IMR-90 (cell line): ENCODE results near the gene SPEG. TPM values are rescaled to one million over a fixed set of nuclear protein-coding genes. Genes with fewer than 3 reads are reported as not detected.
A peak's percentile ranks its signal among the peaks of the same experiment; 100 is the strongest.

Source experiments
- ATAC-seq: fragments of 200-7000 bp; cut with Tn5 transposase; 2 replicates; pipeline ENCODE4 v1.9.1; 2020; ENCODE audit warnings: low read depth, mild to moderate bottlenecking, moderate library complexity
- BruUV-seq: library from RNA; stranded (reverse); fragments of 400-500 nt; replicated peaks from 2 replicates; lab custom pipeline; 2021; lab: Mats Ljungman, UMichigan
- CTCF ChIA-PET: fragments of 300-600 bp; formaldehyde crosslinking; extraction: SDS; loops from one replicate; lab custom pipeline; 2021; ENCODE audit warnings: antibody characterized with exemption; lab: Yijun Ruan, JAX
- POLR2A ChIA-PET: fragments of 300-600 bp; sonication (Branson Sonifier 250); formaldehyde crosslinking; loops from one replicate; lab custom pipeline; 2022; ENCODE audit warnings: antibody characterized with exemption; ENCODE audit not compliant: unreplicated experiment; lab: Charles Lee
- DNase-seq: peaks from one replicate; pipeline ENCODE4 v3.0.0; 2013
- H2AFZ ChIP-seq: replicated peaks from 2 replicates; pipeline ENCODE3; 2013; ENCODE audit warnings: low read length, mild to moderate bottlenecking; ENCODE audit not compliant: poor library complexity
- H2AK5ac ChIP-seq: 2 replicates; pipeline ENCODE4 v1.6.1; 2013; ENCODE audit warnings: low read depth, low read length, inconsistent platforms
- H2AK9ac ChIP-seq: replicated peaks from 2 replicates; pipeline ENCODE3; 2013; ENCODE audit warnings: mild to moderate bottlenecking, low read depth, low read length, moderate library complexity; ENCODE audit not compliant: poor library complexity
- H2BK120ac ChIP-seq: 2 replicates; pipeline ENCODE4 v1.6.1; 2013; ENCODE audit warnings: low read depth, low read length, inconsistent platforms
- H2BK15ac ChIP-seq: 3 replicates; pipeline ENCODE4 v1.6.1; 2013; ENCODE audit warnings: low read depth, low read length, inconsistent platforms
- H2BK20ac ChIP-seq: 2 replicates; pipeline ENCODE4 v1.6.1; 2013; ENCODE audit warnings: low read depth, mild to moderate bottlenecking, inconsistent platforms, low read length, moderate library complexity
- H2BK5ac ChIP-seq: 2 replicates; pipeline ENCODE4 v1.6.1; 2013; ENCODE audit warnings: mild to moderate bottlenecking, low read depth, low read length, inconsistent platforms; ENCODE audit not compliant: poor library complexity, severe bottlenecking
- H3K14ac ChIP-seq: replicated peaks from 2 replicates; pipeline ENCODE4 v1.6.1; 2013; ENCODE audit warnings: low read depth, low read length, inconsistent platforms
- H3K18ac ChIP-seq: 2 replicates; pipeline ENCODE4 v1.6.1; 2013; ENCODE audit warnings: low read depth, low read length, control low read depth
- H3K23ac ChIP-seq: 2 replicates; pipeline ENCODE4 v1.6.1; 2013; ENCODE audit warnings: low read depth, low read length, inconsistent platforms
- H3K27ac ChIP-seq: 2 replicates; pipeline ENCODE4 v1.5.1; 2013; ENCODE audit warnings: mild to moderate bottlenecking, control low read depth, low read length; ENCODE audit not compliant: insufficient read depth
- H3K27me3 ChIP-seq: 2 replicates; pipeline ENCODE4 v1.6.1; 2013; ENCODE audit warnings: low read length; ENCODE audit not compliant: control insufficient read depth, insufficient read depth
- H3K36me3 ChIP-seq: 2 replicates; pipeline ENCODE4 v1.6.1; 2013; ENCODE audit warnings: low read length, mixed read lengths; ENCODE audit not compliant: control insufficient read depth, insufficient read depth
- H3K4ac ChIP-seq: 2 replicates; pipeline ENCODE4 v1.6.1; 2013; ENCODE audit warnings: low read depth, low read length, inconsistent platforms
- H3K4me1 ChIP-seq: 2 replicates; pipeline ENCODE4 v1.6.1; 2013; ENCODE audit warnings: low read length, mixed read lengths; ENCODE audit not compliant: control insufficient read depth, insufficient read depth
- H3K4me2 ChIP-seq: 2 replicates; pipeline ENCODE4 v1.6.1; 2013; ENCODE audit warnings: low read depth, mild to moderate bottlenecking, control low read depth, low read length, moderate library complexity
- H3K4me3 ChIP-seq: 2 replicates; pipeline ENCODE4 v1.5.1; 2013; ENCODE audit warnings: low read depth, mild to moderate bottlenecking, control low read depth, low read length, moderate library complexity; ENCODE audit not compliant: insufficient read depth
- H3K56ac ChIP-seq: 2 replicates; pipeline ENCODE4 v1.6.1; 2013; ENCODE audit warnings: low read length, inconsistent platforms; ENCODE audit not compliant: insufficient read depth; ENCODE audit errors: extremely low read depth
- H3K79me1 ChIP-seq, 2 experiments: 2 replicates each; pipeline ENCODE4 v1.6.1; 2013; ENCODE audit warnings: low read length in 2 of 2, inconsistent platforms in 1 of 2, low read depth in 1 of 2
- H3K9ac ChIP-seq: 2 replicates; pipeline ENCODE4 v1.6.1; 2013; ENCODE audit warnings: low read depth, low read length, control low read depth
- H3K9me1 ChIP-seq: 2 replicates; pipeline ENCODE4 v1.6.1; 2013; ENCODE audit warnings: low read length, inconsistent platforms; ENCODE audit not compliant: insufficient read depth
- H3K9me3 ChIP-seq: 2 replicates; pipeline ENCODE4 v1.6.1; 2013; ENCODE audit warnings: low read length; ENCODE audit not compliant: control insufficient read depth, insufficient read depth
- H4K20me1 ChIP-seq: 2 replicates; pipeline ENCODE4 v1.6.1; 2013; ENCODE audit warnings: low read length, inconsistent platforms; ENCODE audit not compliant: insufficient read depth
- H4K5ac ChIP-seq: 2 replicates; pipeline ENCODE4 v1.6.1; 2013; ENCODE audit warnings: mild to moderate bottlenecking, low read depth, low read length, control low read depth
- H4K8ac ChIP-seq, 2 experiments: 2 replicates each; pipeline ENCODE4 v1.6.1; 2013; ENCODE audit warnings: low read depth in 2 of 2, low read length in 2 of 2, control low read depth in 1 of 2, inconsistent platforms in 1 of 2
- H4K91ac ChIP-seq: 2 replicates; pipeline ENCODE4 v1.6.1; 2013; ENCODE audit warnings: low read depth, low read length, inconsistent platforms; ENCODE audit not compliant: insufficient read depth
- BHLHE40 ChIP-seq: fragments of 150-350 bp; IDR thresholded peaks from 2 replicates; pipeline ENCODE4 v1.6.1; 2016; ENCODE audit warnings: mild to moderate bottlenecking, low read depth, low read length
- CEBPB ChIP-seq: IDR thresholded peaks from 2 replicates; pipeline ENCODE4 v1.6.1; 2012; ENCODE audit warnings: low read depth, low read length, improper control_type of control experiment
- CHD1 ChIP-seq: IDR thresholded peaks from 2 replicates; pipeline ENCODE4 v1.6.1; 2012; ENCODE audit warnings: low read depth, low read length, improper control_type of control experiment
- CTCF ChIP-seq: conservative IDR thresholded peaks from 2 replicates; pipeline ENCODE4 v1.5.1; 2012; ENCODE audit warnings: mild to moderate bottlenecking, low read depth, low read length, improper control_type of control experiment
- FOS ChIP-seq: fragments of 150-350 bp; IDR thresholded peaks from 2 replicates; pipeline ENCODE4 v1.6.1; 2016; ENCODE audit warnings: low read depth, low read length
- MAFK ChIP-seq: IDR thresholded peaks from 2 replicates; pipeline ENCODE4 v1.6.1; 2012; ENCODE audit warnings: low read depth, low read length, improper control_type of control experiment
- MAZ ChIP-seq: IDR thresholded peaks from 2 replicates; pipeline ENCODE4 v1.6.1; 2012; ENCODE audit warnings: low read depth, mild to moderate bottlenecking, low read length, improper control_type of control experiment, moderate library complexity, borderline replicate concordance
- MXI1 ChIP-seq: IDR thresholded peaks from 2 replicates; pipeline ENCODE4 v1.6.1; 2012; ENCODE audit warnings: low read depth, mild to moderate bottlenecking, low read length, moderate library complexity, borderline replicate concordance
- NFE2L2 ChIP-seq: fragments of 150-350 bp; IDR thresholded peaks from 2 replicates; pipeline ENCODE4 v1.6.1; 2016; ENCODE audit warnings: low read depth, mild to moderate bottlenecking, low read length
- POLR2A ChIP-seq: IDR thresholded peaks from 2 replicates; pipeline ENCODE4 v1.6.1; 2012; ENCODE audit warnings: mild to moderate bottlenecking, low read depth, low read length
- RAD21 ChIP-seq: IDR thresholded peaks from 2 replicates; pipeline ENCODE4 v1.6.1; 2012; ENCODE audit warnings: low read length, improper control_type of control experiment
- RCOR1 ChIP-seq: IDR thresholded peaks from 2 replicates; pipeline ENCODE4 v1.6.1; 2012; ENCODE audit warnings: mild to moderate bottlenecking, low read length, improper control_type of control experiment; ENCODE audit not compliant: insufficient replicate concordance
- RFX5 ChIP-seq: IDR thresholded peaks from 2 replicates; pipeline ENCODE4 v1.8.0; 2012; ENCODE audit warnings: low read depth, mild to moderate bottlenecking, low read length, moderate library complexity
- SMC3 ChIP-seq: fragments of 150-350 bp; IDR thresholded peaks from 2 replicates; pipeline ENCODE4 v1.6.1; 2016; ENCODE audit warnings: low read depth, mild to moderate bottlenecking, antibody characterized with exemption, low read length, moderate library complexity
- USF2 ChIP-seq: fragments of 150-350 bp; IDR thresholded peaks from 2 replicates; pipeline ENCODE4 v1.6.1; 2017; ENCODE audit warnings: mild to moderate bottlenecking, antibody characterized with exemption, low read length, low read depth
- WGBS, 2 experiments: methylation state at CpG; one replicate each; pipeline versions ENCODE4 v1.1.5 to v1.1.7; 2013; ENCODE audit warnings: missing lambda C conversion rate in 2 of 2; ENCODE audit not compliant: insufficient read length in 1 of 2; ENCODE audit errors: extremely low coverage in 2 of 2; 5-methylcytosine and 5-hydroxymethylcytosine counted together
- dilution Hi-C: fragments of 300-500 bp; cut with HindIII; formaldehyde crosslinking; loops from one replicate; pipeline ENCODE4 v1.14.3; 2018; ENCODE audit warnings: low sequenced_read_pairs; ENCODE audit not compliant: unreplicated experiment
- in situ Hi-C: fragments of 300-500 bp; cut with MboI; formaldehyde crosslinking; loops from 3 replicates; pipeline ENCODE4 v1.14.3; 2019; ENCODE audit warnings: low sequenced_read_pairs, inconsistent platforms, mixed read lengths
- intact Hi-C: fragments of 100-400 bp; cut with micrococcal nuclease; formaldehyde crosslinking; loops from 2 replicates; pipeline ENCODE4 v1.10.0; 2022
- polyA plus RNA-seq, 3 experiments: library from polyadenylated mRNA; depleted of rRNA; stranded (reverse); fragments of >200 nt; gene quantifications; 2 replicates each; pipeline ENCODE4 v1.2.3, GENCODE V29; 2012; ENCODE audit warnings: low replicate concordance in 1 of 3
- total RNA-seq: library from RNA; depleted of rRNA; stranded (reverse); fragments of >200 nt; gene quantifications from 2 replicates; pipeline ENCODE4 v1.2.3, GENCODE V29; 2012
- TF ChIP-seq, protein P1 (sequence below): fragments of 150-350 bp; IDR thresholded peaks from 2 replicates; pipeline ENCODE4 v1.6.1; 2016; ENCODE audit warnings: low read depth, mild to moderate bottlenecking, low read length, moderate library complexity, borderline replicate concordance

The SPEG gene
- total and polyA plus RNA-seq, 2 of the 4 experiments (the other 2 are of a cell fraction) = 6.8 to 81.6 TPM

DNA sequence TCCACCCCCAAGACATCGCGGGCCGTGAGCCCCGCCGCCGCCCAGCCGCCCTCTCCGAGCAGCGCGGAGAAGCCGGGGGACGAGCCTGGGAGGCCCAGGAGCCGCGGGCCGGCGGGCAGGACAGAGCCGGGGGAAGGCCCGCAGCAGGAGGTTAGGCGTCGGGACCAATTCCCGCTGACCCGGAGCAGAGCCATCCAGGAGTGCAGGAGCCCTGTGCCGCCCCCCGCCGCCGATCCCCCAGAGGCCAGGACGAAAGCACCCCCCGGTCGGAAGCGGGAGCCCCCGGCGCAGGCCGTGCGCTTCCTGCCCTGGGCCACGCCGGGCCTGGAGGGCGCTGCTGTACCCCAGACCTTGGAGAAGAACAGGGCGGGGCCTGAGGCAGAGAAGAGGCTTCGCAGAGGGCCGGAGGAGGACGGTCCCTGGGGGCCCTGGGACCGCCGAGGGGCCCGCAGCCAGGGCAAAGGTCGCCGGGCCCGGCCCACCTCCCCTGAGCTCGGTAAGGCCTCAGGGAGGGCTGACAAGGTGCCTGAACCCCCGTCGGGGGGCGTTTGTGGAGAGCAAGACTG, 14.2 kb downstream of the SPEG start:
- H4K20me1 ChIP-seq = no peaks in the 10 kb centered on the region; the same call in 1 of the 2 replicates
- no peak overlapping the region for H2AK5ac ChIP-seq
- peaks cover 8 to 37% of the 10 kb centered on the region in 2 experiments for H3K79me1 ChIP-seq
- H3K4me1 ChIP-seq = peaks cover 36% of the 10 kb centered on the region
- no peak overlapping the region for H2BK120ac ChIP-seq
- BruUV-seq = no TSS peak
- 81% methylated on average over 26 of the region's 51 CpGs; no CpG with 5 or more reads in 1 of the 2 experiments for WGBS, 2 experiments
- in situ Hi-C loops = no loop called here
- no peak overlapping the region for H3K56ac ChIP-seq
- dilution Hi-C loops = no loop called here
- H2AFZ ChIP-seq = no peak overlapping the region
- no peak overlapping the region for H3K9ac ChIP-seq
- CTCF ChIA-PET = no interaction called here
- H2AK9ac ChIP-seq = peak overlapping the region; percentile 1
- ATAC-seq = no peak
- peaks cover 23% of the 10 kb centered on the region for H3K9me1 ChIP-seq
- no peaks in the 10 kb centered on the region for H3K27me3 ChIP-seq
- POLR2A ChIA-PET = no interaction called here
- H3K18ac ChIP-seq = no peak overlapping the region
- no peak overlapping the region for H3K14ac ChIP-seq
- H4K8ac ChIP-seq = no peak overlapping the region
- TF ChIP-seq MXI1 (no peak), RFX5 (no peak), CHD1 (no peak), SMC3 (no peak), POLR2A (no peak), CEBPB (no peak), BHLHE40 (no peak), FOS (no peak), RAD21 (no peak), USF2 (no peak), CTCF (no peak), NFE2L2 (no peak), RCOR1 (no peak), MAFK (no peak), MAZ (no peak)
- TF ChIP-seq, protein P1, sequence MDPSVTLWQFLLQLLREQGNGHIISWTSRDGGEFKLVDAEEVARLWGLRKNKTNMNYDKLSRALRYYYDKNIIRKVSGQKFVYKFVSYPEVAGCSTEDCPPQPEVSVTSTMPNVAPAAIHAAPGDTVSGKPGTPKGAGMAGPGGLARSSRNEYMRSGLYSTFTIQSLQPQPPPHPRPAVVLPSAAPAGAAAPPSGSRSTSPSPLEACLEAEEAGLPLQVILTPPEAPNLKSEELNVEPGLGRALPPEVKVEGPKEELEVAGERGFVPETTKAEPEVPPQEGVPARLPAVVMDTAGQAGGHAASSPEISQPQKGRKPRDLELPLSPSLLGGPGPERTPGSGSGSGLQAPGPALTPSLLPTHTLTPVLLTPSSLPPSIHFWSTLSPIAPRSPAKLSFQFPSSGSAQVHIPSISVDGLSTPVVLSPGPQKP = no peak
- no peak overlapping the region for H3K27ac ChIP-seq
- no peak overlapping the region for H4K5ac ChIP-seq
- no peak overlapping the region for H2BK15ac ChIP-seq
- H3K23ac ChIP-seq = no peak overlapping the region
- intact Hi-C loops = no loop called here
- peaks cover 43% of the 10 kb centered on the region for H3K36me3 ChIP-seq
- no peak overlapping the region for H2BK5ac ChIP-seq
- no peak overlapping the region for H4K91ac ChIP-seq
- H3K4me2 ChIP-seq = no peak overlapping the region
- no peak overlapping the region for H3K4ac ChIP-seq
- H2BK20ac ChIP-seq = no peak overlapping the region
- DNase-seq = no peak
- H3K4me3 ChIP-seq = no peak overlapping the region
- H3K9me3 ChIP-seq = no peaks in the 10 kb centered on the region
